Stimulated activated CD4-positive, alpha-beta T cell treated with anti-CD3 and anti-CD28 coated beads, Interleukin-15, amount 100 ng/mL, for 24 hours (primary cell): ENCODE measurements around the gene FABP2.
"Not testable (repeated sequence)": the region's sequence is repeated elsewhere in the genome, so short reads cannot be mapped to it uniquely, and the experiment has no call there.

ENCODE experiments used
- DNase-seq: peaks from one replicate; pipeline ENCODE4 v3.0.0-alpha.2; 2020

Gene FABP2

DNA sequence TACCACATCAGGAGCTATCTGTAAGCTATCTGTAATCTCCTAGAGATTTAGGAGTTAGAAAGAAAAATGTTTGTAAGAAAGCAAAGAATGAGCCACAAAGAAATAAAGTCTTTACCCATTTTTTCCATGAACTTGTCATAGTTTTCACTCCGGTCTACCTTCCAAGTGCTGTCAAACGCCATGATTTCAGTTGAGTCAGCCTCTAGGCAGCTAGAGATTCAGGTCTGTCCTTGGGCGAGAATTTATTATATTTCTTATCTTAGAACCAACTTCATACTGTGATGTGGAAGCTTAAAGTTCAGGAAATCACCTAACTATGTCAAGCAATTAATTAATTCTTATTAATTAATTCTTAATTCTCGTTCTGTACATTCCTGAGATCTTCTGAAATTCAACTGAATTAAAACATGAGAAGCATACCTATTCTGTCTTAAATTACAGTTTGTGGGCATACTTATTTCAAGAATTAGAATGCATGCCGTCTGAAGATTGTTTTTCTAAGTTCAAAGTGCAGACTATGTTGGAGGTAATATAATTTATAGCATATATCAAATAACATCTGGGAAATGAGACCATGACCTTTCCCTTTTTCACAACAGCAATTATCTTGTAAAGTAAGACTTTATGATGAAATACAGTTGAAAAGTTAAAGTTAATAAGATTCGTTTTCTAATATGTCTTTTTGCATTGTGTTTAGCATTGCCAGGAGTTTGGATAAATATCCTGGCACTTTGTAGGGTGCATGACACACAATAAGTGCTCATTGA, at the start of gene FABP2:
TSS of gene FABP2 (minus strand) at position 218 of the 767 bp plus-strand sequence. CDS start at position 182, 36 bp downstream.
- DNase-seq = no peak

DNA sequence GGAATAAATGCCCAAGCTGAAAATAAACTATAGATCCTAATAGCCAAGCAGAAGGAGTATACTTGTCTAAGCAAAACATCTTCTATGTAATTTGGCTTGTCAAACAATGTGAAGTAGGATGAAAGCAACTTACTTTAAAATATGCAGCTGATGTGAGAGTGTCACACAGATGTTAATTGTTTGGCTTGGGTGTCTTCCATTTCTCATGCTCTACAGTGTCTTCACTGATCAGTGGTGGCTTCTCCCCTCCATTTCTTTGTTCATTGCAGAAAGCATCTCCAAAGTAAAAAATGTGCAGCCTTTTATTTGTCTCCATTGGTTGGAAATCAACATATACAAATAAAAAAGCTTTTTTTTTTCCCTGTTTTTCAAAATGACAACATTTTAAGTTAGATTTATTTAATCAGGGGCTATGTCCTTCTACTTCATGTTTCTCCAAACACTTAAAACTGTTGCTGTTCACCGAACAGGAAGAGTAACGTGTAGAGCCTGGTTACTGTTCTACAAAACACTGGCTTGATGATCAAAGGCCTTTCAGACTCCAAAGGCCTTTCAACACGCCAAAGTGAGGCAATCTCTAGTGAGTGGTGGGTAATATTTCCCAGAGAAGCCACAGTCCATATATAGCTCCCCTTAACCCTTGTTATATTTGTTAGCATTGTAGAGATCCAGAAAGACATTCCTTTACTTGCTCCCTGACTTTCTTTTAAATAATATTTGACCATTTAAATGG, 49.2 kb upstream of the FABP2 start:
- DNase-seq = not testable (repeated sequence)

DNA sequence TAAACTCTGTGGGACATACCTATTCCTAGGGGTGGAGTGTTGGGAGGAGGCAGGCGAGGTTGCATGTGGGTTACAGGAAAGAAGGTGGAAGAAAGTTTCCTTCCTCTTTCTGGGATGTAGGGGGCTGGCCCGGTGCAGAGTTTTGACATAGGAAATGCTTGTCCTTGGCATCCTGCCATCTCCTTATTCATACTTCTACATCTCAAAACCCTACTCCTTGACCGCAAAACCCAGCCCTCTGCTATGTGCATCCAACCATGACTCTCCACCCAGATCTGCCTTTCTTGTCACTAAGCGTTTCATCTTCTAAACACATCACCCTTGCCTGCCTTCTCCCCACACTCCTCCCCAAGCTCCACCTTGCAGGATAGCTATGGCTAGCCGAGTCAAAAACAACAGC, 48.5 kb upstream of the FABP2 start:
- DNase-seq = peak; percentile 68

DNA sequence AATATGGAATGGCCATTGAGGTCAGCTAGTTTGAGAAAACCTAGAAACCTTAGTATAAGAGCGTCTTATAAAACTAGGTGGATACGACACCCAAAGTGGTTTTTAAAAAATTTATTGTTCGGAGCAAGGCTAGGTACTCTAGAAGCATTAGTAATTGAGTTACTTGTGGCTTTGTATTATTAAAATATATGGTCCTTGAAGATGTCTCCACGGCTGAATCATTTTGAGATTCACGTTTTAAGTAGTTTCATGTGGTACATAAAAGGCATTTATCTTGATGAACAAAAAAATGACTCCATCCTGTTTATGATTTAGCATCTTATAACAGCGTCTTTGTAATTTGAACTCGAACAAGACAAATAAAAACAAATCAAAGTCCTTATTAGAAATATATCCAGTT, 44.9 kb upstream of the FABP2 start:
- not testable (repeated sequence) for DNase-seq

DNA sequence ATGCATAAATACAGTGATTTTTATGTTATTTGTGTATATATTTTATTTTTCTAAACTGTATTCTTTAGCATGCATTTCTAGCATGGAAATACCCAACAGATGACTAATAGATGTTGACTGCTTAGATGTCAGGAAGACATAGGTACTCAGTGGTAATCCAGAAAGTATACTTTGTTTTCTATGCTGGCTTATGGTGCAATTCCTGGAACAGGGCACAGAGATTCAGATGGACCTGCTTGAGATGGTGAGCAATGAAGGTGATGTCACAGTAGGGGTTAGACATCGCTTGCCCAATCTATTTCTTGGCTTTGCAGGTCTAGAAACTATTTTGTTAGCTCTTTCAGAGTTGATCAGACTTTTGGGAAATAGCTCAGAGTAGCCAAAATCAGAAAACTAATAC, 42.3 kb upstream of the FABP2 start:
- DNase-seq = not testable (repeated sequence)

DNA sequence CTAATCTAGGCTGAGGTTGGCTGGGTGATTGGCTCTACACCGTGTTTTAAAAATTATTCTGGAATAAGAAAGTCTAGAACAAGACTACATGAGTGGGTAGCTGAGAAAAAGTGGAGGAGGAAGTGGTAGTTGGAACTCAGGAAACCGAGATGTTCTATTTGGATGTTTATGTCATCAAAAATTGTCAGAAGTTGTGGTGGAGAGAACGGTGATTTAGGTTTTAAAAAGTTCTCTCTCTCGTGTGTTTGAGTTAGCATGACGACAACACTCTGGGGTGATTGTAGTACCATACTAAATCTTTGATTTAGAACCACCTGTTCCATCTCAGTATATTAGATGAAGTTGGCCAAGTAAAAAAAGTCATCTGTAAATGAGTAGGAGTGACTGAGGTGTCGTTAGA, 41.4 kb upstream of the FABP2 start:
- DNase-seq = not testable (repeated sequence)

DNA sequence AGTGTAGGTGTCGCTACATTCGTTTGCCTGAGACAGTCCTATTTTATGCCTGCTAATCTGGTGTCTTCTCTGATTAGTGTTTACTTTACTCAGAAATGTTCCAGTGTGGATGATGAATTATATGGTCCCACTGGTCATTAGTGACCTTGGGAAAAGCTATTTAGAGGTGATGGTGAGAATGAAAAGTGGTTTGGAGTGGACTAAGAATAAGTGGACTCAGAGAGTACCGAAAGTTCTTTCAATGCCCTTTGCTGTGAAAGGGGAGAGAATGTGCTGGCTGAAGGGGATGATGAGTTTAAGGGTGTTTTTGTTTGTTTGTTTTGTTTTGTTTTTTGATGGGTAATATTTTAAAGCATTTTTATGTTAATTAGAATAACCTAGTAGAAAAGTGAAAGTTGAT, 40.5 kb upstream of the FABP2 start:
- not testable (repeated sequence) for DNase-seq

DNA sequence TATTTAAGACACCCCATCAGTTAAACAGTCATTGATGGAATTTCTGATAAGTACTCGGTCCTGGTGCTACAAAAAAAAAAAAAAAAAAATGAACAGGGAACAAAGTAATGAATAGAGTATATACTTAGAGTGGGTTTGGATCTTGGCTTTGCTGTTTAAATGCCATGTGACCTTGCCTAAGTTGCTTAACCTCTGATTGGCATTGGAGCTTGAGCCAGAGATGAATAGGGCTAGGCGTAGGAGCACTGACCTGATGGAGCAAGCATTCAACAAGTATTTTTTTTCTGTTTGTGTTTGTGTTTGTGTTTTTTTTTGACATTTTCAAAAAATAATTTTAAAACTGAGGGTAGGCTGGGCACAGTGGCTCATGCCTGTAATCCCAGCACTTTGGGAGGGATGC, 37.9 kb upstream of the FABP2 start:
- DNase-seq = not testable (repeated sequence)

DNA sequence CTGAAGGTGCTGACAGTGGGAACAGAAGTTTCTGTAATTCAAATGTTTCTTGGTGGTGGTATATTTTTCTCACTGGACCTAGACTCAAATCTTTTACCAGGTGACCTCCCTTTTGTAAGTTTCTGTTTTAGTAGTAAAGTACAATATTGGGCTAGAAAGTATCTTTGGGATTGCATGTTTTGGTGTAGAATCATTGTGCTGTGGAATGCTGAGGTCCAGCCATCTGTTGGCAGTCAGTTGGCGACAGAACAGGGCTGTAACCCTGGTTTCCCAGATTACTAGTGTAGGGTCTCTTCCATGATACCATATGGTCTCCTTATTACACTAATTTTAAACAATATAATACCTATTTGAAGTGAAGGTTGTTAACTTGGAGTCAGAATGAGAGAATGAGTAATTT, 34.9 kb upstream of the FABP2 start:
- DNase-seq = not testable (repeated sequence)

DNA sequence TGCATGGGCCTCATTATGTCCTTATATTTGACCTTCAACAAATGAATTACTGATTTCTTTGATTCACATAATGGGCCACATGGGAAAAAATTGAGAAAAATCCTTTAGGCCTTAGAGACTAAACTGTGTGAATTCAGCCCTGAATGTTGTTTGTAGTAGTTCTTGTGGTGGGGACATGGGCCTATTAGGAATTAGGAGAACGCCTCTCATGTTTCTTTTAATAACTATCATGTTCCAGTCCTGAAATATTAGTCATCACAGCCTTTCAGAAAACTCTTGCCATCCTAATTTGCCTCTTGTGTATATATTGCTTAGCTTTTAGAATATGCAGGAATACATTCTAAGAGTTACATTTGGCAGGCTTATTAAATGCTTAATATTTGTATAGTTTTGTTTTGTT, 34.1 kb upstream of the FABP2 start:
- not testable (repeated sequence) for DNase-seq

DNA sequence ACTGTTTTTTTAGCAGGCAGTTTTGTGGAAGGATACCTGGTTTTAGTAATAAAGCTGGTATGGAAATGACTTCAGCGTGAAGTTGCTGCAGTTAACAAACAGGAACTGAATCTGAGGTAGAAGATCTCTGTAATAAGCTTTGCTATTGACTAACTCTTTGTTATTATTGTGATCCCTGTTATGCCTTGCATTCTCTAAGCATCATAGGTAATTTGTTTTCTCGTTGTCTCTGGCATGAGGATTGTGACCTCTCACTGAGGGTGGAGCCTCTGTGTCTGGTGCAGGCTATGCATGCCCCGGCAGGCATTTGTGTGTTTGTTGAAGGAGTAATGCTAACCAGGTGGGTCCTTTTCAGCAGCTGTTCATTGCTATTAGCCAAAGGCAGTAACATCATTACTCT, 31.4 kb upstream of the FABP2 start:
- not testable (repeated sequence) for DNase-seq

DNA sequence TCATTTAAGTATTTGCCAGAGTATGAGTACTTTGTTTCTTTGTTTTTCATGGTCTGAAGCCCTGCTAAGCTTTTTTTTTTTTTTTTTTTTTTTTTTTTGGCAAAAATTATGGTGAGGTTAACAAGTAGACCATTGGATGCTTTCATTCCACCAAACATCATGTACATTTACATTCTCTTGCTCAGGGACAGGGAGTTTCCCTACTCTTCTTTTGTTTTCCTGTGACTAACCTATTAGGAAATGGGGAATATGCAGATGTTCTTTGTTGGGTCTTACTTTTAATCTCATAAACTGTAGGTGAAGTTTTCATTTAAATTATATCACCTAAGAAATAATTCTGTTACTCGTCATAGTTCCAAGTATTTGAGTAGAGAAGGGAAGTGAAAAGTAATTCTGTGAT, 26.2 kb upstream of the FABP2 start:
- not testable (repeated sequence) for DNase-seq

DNA sequence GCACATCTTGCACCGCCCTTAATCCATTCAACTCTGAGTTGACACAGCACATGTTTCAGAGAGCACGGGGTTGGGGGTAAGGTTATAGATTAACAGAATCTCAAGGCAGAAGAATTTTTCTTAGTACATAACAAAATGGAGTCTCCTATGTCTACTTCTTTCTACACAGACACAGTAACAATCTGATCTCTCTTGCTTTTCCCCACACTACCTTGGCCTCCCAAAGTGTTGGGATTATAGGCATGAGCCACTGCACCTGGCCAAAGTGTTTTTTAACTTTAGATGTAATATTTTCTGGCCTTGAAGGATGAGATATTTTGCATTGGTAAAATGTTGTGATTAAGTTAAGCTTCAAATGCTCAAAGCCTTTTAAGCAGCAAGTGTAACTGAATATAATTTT, 21.4 kb upstream of the FABP2 start:
- DNase-seq = not testable (repeated sequence)

DNA sequence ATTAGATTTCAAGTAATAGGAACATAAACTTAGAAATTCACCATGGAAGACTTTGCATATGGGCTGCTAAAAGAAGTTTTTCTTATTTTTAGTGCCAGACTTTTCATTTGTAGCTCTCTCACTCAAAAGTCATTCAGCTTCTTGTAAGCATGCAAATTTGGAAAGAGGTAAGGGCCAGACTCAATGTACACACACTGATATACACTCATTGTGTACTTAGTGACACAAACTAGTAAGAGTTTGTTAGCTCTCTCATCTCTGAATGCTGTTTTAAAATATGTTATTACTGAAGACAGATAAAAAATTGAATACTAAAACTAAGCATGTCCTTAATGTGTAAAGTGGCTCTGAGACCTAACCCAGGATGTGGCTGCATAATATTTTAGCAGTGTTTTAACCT, 18.0 kb upstream of the FABP2 start:
- DNase-seq = not testable (repeated sequence)

DNA sequence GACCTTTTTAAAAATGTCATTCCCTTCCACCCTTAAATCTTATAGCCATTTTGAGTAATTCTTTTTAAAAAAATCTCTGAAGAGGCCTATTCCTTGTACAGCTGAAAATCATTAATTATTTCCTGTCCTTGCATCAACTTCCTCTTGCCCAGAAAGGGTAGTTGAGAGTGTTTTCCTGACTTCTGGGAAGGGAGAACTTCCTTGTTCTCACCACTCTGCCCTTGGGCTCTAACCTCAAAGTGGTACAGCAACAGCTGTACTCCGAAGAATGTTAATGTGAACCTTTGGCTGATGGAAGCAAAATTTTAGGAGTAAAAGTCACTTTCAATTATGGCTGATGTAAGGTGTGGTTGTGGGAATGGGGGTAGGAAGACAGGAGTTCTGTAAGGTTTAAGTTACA, 15.1 kb upstream of the FABP2 start:
- no peak for DNase-seq

DNA sequence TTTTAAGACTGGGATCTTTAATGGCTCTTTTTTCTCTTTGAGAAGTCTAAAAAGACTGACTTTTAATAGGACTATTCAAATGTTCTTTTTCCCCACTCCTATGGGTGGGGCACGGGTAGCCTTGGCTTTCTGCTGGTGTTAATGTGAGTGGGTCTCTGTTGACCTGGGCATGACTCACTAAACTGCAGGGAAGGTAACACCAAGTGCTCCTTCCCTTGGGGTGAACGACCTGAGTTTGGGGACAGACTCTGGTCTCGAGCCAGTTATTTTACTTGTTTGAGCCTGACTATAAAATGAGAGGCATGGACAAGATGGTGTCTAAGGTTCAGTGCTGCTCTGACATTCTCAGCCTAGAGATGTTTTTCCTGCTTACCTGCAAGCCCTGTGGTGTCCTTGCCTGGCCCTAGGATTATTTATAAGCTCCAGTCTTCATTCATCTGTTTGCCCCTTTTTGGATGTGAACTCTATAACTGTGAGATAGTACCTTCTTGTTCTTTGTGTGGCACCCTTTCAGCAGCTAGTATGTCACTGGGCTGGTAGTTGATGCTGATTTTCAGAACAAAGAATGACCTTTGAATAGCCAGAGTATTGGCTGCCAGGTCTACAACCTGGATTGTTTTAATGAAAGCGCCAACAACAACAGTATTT, 14.5 kb upstream of the FABP2 start:
- not testable (repeated sequence) for DNase-seq

DNA sequence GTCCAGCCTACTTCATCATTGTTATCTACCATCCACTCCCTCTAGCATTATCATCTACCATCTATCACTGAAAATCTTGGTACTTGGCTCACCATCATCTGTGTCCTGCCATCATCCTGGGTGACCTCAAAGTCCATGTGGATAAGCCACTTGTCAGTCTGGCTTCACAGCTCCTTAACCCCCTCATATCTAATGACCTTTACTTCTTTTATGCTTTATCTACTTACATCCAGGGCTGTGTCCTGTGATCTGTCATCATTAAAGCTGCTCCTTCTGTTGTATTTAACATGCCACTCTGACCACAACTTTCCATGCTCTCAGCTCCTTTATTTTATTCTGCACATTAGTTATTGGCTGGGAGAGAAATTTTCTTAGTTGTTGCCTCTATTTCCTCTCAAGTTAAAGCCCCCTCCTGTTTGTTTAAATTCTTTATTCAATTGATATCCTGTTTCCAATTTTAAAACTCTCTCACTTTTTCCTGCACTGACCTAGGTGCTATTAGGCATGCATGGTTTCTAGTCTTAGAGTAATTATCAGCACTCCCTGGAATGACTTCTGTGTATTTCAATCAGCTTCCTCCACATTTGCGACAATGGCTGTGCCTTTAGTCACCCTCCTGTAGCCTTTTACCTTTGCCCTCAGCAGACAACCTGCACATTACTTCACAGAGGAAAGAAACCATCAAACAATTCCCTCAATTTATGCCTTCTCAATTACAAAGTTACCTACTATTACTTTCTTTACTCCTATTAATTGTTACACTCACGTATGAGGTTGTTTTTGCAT, 8.1 kb upstream of the FABP2 start:
- no peak for DNase-seq

DNA sequence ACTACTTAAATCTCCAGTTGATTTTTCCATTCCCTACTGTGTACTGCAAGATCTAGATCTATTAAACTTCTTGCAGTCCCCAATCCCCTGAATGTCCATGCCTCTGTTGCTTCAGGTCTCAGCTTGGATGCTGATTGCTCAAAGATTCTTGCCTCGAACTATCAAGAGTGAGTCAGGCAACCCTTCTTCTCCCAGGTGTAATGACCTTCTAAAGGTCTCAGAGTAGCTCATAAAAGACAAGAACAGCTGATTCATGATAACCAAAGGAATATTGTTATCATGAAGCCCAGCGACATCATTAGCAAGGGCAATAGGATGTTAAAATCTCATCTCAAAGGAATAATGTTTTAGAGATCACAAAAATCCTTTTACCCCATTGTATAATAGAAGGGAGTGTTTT, 6.8 kb upstream of the FABP2 start:
- DNase-seq = no peak

DNA sequence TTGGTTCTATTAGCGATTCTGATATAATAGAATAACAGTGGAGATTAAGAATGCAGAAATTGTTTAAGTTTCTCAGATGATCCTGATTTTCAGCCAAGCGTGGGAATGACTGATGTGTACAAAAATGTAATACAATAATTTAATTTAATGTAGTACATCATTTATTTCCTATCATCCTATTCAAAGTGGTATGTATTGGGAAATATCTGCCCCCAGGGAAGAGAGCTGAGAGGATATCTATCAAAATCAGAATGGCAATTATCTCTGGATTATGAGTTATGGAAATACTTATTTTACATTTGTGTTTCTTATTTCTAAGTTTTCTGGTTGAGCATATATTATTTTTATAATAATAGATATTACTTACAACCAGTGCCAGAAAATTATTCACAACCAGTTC, 3.9 kb downstream of the FABP2 start:
- no peak for DNase-seq

DNA sequence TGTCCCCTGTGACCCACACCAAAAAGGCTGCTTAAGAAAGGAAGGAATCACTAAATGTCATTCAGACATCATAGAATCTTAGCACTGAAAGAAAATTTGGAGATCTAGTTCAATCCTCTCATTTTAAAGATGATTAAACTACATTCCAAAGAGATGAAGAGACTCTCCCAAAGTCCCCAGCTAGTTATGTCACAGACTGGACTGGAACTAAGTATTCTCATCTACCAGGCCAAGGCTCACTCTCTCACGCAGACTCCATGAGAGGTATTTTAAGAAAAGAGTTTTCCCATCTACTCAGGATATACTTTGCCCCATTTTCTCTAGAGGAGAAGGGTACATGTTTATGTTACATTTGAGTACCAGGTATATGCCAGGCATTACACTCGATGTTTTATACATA, 6.9 kb downstream of the FABP2 start:
- DNase-seq = no peak

DNA sequence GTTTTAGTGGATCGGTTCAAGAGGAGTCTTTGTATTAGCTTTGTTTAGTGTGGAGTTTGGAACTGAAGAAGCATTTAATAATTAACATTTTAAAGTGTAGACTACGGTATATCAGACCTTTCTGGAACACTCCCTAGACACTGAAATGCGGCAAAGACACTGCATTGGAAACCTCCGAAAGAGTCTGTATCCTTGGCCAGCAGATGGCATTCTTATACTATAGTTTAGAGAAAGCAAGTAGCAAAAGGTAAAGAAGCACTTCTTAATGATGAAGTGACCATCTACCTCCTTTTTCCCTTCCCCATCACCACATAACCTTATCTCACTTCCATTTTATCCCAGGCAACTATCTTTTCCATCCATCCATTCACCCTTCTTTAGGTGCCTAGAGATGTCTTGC, 7.6 kb downstream of the FABP2 start:
- no peak for DNase-seq

DNA sequence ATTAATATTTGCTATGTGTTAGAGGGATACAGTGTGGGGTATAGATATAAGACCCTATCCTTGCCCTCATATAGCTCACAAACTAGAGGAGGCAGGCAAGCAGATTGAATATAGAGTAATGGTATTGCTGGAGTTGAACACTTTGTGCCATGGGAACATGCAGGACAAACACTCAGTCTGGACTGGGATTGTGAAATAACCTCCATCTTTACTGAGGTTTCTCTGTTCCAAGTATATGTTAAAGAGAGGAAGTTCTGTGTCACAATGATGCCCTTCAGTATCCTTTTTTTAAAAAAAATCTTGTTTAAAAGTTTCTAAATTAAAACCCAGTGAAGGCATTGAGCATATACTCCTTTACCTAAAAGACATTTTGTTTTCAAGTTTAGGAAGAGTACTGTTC, 8.7 kb downstream of the FABP2 start:
- DNase-seq = no peak

DNA sequence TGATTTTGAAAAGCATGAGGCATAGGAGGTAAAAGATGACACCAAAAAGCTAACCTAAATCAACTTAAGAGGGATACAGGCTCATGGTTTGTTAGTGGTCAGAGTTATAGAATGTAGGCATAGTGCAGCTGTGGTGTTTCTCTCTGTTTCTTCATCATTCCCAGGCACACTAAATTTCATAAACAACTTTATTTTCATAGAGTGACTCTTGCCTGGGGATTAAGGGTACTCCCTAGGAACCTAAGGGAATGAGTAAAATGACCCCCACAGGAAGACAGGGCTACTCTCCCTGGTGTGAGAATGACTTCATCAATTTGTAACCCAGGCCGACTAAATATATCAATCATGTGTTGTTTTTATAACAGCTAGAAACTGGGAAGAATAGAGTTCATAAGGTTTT, 11.1 kb downstream of the FABP2 start:
- DNase-seq = no peak
